ENCODE measurements around the gene METRNL.

DNA sequence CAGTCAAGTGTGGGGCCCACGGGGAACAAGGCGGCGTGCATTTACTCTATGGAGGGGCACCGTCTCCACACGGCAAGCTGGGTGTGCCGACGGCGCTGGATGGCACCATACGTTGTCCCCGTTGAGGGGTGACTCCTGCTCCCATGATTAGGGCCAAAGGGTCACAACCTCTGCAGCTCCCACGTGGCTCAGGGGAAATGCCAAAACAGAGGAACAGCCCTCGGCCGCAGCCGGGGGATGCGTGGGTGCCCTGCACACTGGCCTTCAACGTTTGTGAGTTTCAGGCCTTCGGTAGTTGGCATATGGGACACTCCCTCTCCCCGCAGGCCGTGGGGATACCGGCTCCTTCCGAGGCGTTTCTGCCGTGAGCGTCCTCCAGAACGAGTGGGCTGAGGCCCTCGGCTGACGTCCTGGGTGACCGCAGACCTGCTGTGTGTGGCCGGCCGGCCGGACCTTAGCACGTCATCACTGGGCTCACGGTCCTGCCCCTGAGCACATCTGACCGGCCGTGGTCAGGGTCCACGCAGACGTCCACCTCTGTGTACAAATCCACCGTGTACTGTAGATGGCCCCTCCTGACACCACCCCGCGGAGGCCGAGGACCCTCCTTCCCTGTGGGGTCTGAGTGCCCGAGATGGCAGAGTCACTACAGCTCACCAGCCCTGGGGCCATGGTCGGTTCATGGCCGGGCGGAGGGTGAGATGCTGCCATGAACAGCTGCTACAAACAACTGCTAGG lies 4.8 kb upstream of the METRNL start:
- TF ChIP-seq, protein P1, sequence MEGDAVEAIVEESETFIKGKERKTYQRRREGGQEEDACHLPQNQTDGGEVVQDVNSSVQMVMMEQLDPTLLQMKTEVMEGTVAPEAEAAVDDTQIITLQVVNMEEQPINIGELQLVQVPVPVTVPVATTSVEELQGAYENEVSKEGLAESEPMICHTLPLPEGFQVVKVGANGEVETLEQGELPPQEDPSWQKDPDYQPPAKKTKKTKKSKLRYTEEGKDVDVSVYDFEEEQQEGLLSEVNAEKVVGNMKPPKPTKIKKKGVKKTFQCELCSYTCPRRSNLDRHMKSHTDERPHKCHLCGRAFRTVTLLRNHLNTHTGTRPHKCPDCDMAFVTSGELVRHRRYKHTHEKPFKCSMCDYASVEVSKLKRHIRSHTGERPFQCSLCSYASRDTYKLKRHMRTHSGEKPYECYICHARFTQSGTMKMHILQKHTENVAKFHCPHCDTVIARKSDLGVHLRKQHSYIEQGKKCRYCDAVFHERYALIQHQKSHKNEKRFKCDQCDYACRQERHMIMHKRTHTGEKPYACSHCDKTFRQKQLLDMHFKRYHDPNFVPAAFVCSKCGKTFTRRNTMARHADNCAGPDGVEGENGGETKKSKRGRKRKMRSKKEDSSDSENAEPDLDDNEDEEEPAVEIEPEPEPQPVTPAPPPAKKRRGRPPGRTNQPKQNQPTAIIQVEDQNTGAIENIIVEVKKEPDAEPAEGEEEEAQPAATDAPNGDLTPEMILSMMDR (conservative IDR thresholded peaks at IDR 0.05), result no peak
- TF ChIP-seq ZFX (IDR thresholded peaks at IDR 0.05), result no peak

Data from C4-2B (cell line).